HG03558 (cell line): ENCODE results near the gene LAMB4.

ENCODE experiments used
- ATAC-seq: cut with Tn5 transposase; IDR thresholded peaks from one replicate; pipeline ENCODE4 v1.9.1; 2021; ENCODE audit warnings: moderate number of reproducible peaks; ENCODE audit not compliant: unreplicated experiment; ENCODE audit errors: extremely low read depth

Gene LAMB4

GRCh38 chr7:107976620-107977019 lies 153.5 kb downstream of the LAMB4 start:
- no peak for ATAC-seq

- no peak for ATAC-seq
Observed at GRCh38 chr7:107975394-107976013, 154.7 kb downstream of the LAMB4 start.

- ATAC-seq, result no peak
Observed at GRCh38 chr7:107973861-107974260, 156.3 kb downstream of the LAMB4 start.
